ENCODE data around the gene RGS7. TPM values are rescaled to one million over a fixed set of nuclear protein-coding genes. Genes with fewer than 3 reads are reported as not detected.
"Not testable (repeated sequence)": the region's sequence is repeated elsewhere in the genome, so short reads cannot be mapped to it uniquely, and the experiment has no call there.

Gene RGS7
- total RNA-seq, 1 donor from 2014 or later = not detected

GRCh38 chr1:241274693-241275092 lies 82.3 kb downstream of the RGS7 start:
- intact Hi-C loops (cut with micrococcal nuclease) = no loop called here

GRCh38 chr1:241272828-241273227 lies 84.2 kb downstream of the RGS7 start:
- intact Hi-C loops (cut with micrococcal nuclease) = no loop called here

- intact Hi-C loops (cut with micrococcal nuclease) = no loop called here
These were observed 85.6 kb downstream of the RGS7 start for GRCh38 chr1:241271427-241271826.

- intact Hi-C loops (cut with micrococcal nuclease) = no loop called here
These were observed 87.0 kb downstream of the RGS7 start for GRCh38 chr1:241270016-241270415.

- intact Hi-C loops (cut with micrococcal nuclease) = no loop called here
These were observed 87.9 kb downstream of the RGS7 start for GRCh38 chr1:241269116-241269515.

GRCh38 chr1:241266121-241266520 lies 90.9 kb downstream of the RGS7 start:
- intact Hi-C loops (cut with micrococcal nuclease) = no loop called here

- intact Hi-C loops (cut with micrococcal nuclease) = no loop called here
These were observed 91.6 kb downstream of the RGS7 start for GRCh38 chr1:241265428-241265827.

GRCh38 chr1:241263346-241263745 lies 93.7 kb downstream of the RGS7 start:
- intact Hi-C loops (cut with micrococcal nuclease) = no loop called here

GRCh38 chr1:241253471-241253870 lies 103.5 kb downstream of the RGS7 start:
- intact Hi-C loops (cut with micrococcal nuclease) = no loop called here

GRCh38 chr1:241250465-241250864 lies 106.5 kb downstream of the RGS7 start:
- intact Hi-C loops (cut with micrococcal nuclease) = no loop called here

- intact Hi-C loops (cut with micrococcal nuclease) = no loop called here
These were observed 116.9 kb downstream of the RGS7 start for GRCh38 chr1:241240069-241240468.

- intact Hi-C loops (cut with micrococcal nuclease) = no loop called here
These were observed 119.1 kb downstream of the RGS7 start for GRCh38 chr1:241237873-241238272.

- intact Hi-C loops (cut with micrococcal nuclease) = no loop called here
These were observed 121.6 kb downstream of the RGS7 start for GRCh38 chr1:241235256-241235897.

- intact Hi-C loops (cut with micrococcal nuclease) = no loop called here
These were observed 127.3 kb downstream of the RGS7 start for GRCh38 chr1:241229711-241230110.

GRCh38 chr1:241229216-241229615 lies 127.8 kb downstream of the RGS7 start:
- intact Hi-C loops (cut with micrococcal nuclease) = no loop called here

- intact Hi-C loops (cut with micrococcal nuclease) = no loop called here
These were observed 128.7 kb downstream of the RGS7 start for GRCh38 chr1:241228339-241228738.

GRCh38 chr1:241225741-241226140 lies 131.3 kb downstream of the RGS7 start:
- intact Hi-C loops (cut with micrococcal nuclease) = no loop called here

GRCh38 chr1:241224189-241224588 lies 132.8 kb downstream of the RGS7 start:
- intact Hi-C loops (cut with micrococcal nuclease) = not testable (repeated sequence)

- intact Hi-C loops (cut with micrococcal nuclease) = not testable (repeated sequence)
These were observed 134.2 kb downstream of the RGS7 start for GRCh38 chr1:241222813-241223212.

- intact Hi-C loops (cut with micrococcal nuclease) = no loop called here
These were observed 135.7 kb downstream of the RGS7 start for GRCh38 chr1:241221319-241221718.

GRCh38 chr1:241220913-241221312 lies 136.1 kb downstream of the RGS7 start:
- intact Hi-C loops (cut with micrococcal nuclease) = not testable (repeated sequence)

GRCh38 chr1:241219449-241219848 lies 137.6 kb downstream of the RGS7 start:
- intact Hi-C loops (cut with micrococcal nuclease) = no loop called here

- intact Hi-C loops (cut with micrococcal nuclease) = no loop called here
These were observed 139.5 kb downstream of the RGS7 start for GRCh38 chr1:241217516-241217915.

GRCh38 chr1:241215683-241216082 lies 141.3 kb downstream of the RGS7 start:
- intact Hi-C loops (cut with micrococcal nuclease) = no loop called here

Data from T-helper 1 cell treated with Interleukin-12 subunit alpha and Interleukin-12 subunit beta and Interleukin-4 antibody, amounts not matched to agents 30 ng/mL and 1 ng/mL, for 36 hours (primary cell).